HG03442 (cell line): Measurements from ENCODE around the gene RBM27.
"Not testable (repeated sequence)": the region's sequence is repeated elsewhere in the genome, so short reads cannot be mapped to it uniquely, and the experiment has no call there.

ENCODE experiments used
- ATAC-seq: cut with Tn5 transposase; IDR thresholded peaks from one replicate; pipeline ENCODE4 v1.9.1; 2021; ENCODE audit warnings: mild to moderate bottlenecking, moderate library complexity; ENCODE audit not compliant: unreplicated experiment

The RBM27 gene

GRCh38 chr5:146205499-146206202 lies 2.2 kb downstream of the RBM27 start:
- ATAC-seq: no peak

GRCh38 chr5:146206257-146206656 lies 2.9 kb downstream of the RBM27 start:
- no peak for ATAC-seq

GRCh38 chr5:146208916-146209522 lies 5.6 kb downstream of the RBM27 start:
- ATAC-seq: no peak

GRCh38 chr5:146209714-146210113 lies 6.3 kb downstream of the RBM27 start:
- ATAC-seq: no peak

GRCh38 chr5:146210810-146211209 lies 7.4 kb downstream of the RBM27 start:
- not testable (repeated sequence) for ATAC-seq

GRCh38 chr5:146213210-146213826 lies 9.9 kb downstream of the RBM27 start:
- no peak for ATAC-seq

- ATAC-seq: not testable (repeated sequence)
These were observed 11.5 kb downstream of the RBM27 start for GRCh38 chr5:146214881-146215280.

GRCh38 chr5:146218168-146218567 lies 14.8 kb downstream of the RBM27 start:
- no peak for ATAC-seq

- no peak for ATAC-seq
These were observed 15.8 kb downstream of the RBM27 start for GRCh38 chr5:146219243-146219642.

- ATAC-seq: no peak
These were observed 17.8 kb downstream of the RBM27 start for GRCh38 chr5:146221234-146221633.

- no peak for ATAC-seq
These were observed 18.6 kb downstream of the RBM27 start for GRCh38 chr5:146222005-146222404.

- ATAC-seq: no peak
These were observed 19.8 kb downstream of the RBM27 start for GRCh38 chr5:146223179-146223578.

- ATAC-seq: no peak
These were observed 25.8 kb downstream of the RBM27 start for GRCh38 chr5:146229222-146229621.

- no peak for ATAC-seq
These were observed 28.8 kb downstream of the RBM27 start for GRCh38 chr5:146232223-146232622.

GRCh38 chr5:146233441-146233840 lies 30.0 kb downstream of the RBM27 start:
- no peak for ATAC-seq

GRCh38 chr5:146238973-146239372 lies 35.6 kb downstream of the RBM27 start:
- peak; percentile 85 for ATAC-seq

GRCh38 chr5:146240951-146241350 lies 37.5 kb downstream of the RBM27 start:
- ATAC-seq: no peak

GRCh38 chr5:146243247-146243646 lies 39.8 kb downstream of the RBM27 start:
- no peak for ATAC-seq

GRCh38 chr5:146248561-146248960 lies 45.2 kb downstream of the RBM27 start:
- ATAC-seq: no peak

GRCh38 chr5:146249801-146250200 lies 46.4 kb downstream of the RBM27 start:
- ATAC-seq: peak; percentile 68
